Measurements from ENCODE around the gene UPK3A. TPM values are rescaled to one million over a fixed set of nuclear protein-coding genes. Genes with fewer than 3 reads are reported as not detected.

Gene UPK3A
- total RNA-seq, 6 experiments from 2014 or later, result not detected

GRCh38 chr22:45295492-45295891 lies 10.7 kb downstream of the UPK3A start:
- Mint-ChIP-seq H3K36me3 (ENCODE audit: low read depth) (no peaks in the 10 kb centered on the region), H3K4me1 (ENCODE audit: low read depth) (no peaks in the 10 kb centered on the region), H3K27ac (no peak overlapping the region), H3K9me3 (no peaks in the 10 kb centered on the region), H3K27me3 (ENCODE audit: insufficient read depth) (peaks cover 19% of the 10 kb centered on the region), H3K4me3 (no peak overlapping the region)
- TF ChIP-seq CTCF (IDR thresholded peaks at IDR 0.05), result no peak
- no peak for DNase-seq

- TF ChIP-seq CTCF (IDR thresholded peaks at IDR 0.05), result no peak
- Mint-ChIP-seq H3K4me1 (ENCODE audit: low read depth) (peaks cover 2% of the 10 kb centered on the region), H3K27me3 (ENCODE audit: insufficient read depth) (peaks cover 19% of the 10 kb centered on the region), H3K4me3 (no peak overlapping the region), H3K36me3 (ENCODE audit: low read depth) (no peaks in the 10 kb centered on the region), H3K9me3 (no peaks in the 10 kb centered on the region), H3K27ac (no peak overlapping the region)
- no peak for DNase-seq
Observed at GRCh38 chr22:45296628-45297297, 12.0 kb downstream of the UPK3A start.

- Mint-ChIP-seq H3K9me3 (no peaks in the 10 kb centered on the region), H3K36me3 (ENCODE audit: low read depth) (no peaks in the 10 kb centered on the region), H3K4me3 (no peak overlapping the region), H3K27ac (no peak overlapping the region), H3K4me1 (ENCODE audit: low read depth) (peaks cover 6% of the 10 kb centered on the region), H3K27me3 (ENCODE audit: insufficient read depth) (peaks cover 10% of the 10 kb centered on the region)
- TF ChIP-seq CTCF (IDR thresholded peaks at IDR 0.05), result no peak
- DNase-seq, result no peak
Observed at GRCh38 chr22:45298934-45299505, 14.3 kb downstream of the UPK3A start.

- no peak overlapping the region for H3K27ac Mint-ChIP-seq
- no peak overlapping the region for H3K4me3 Mint-ChIP-seq
- no peak for TF ChIP-seq CTCF (IDR thresholded peaks at IDR 0.05)
- H3K9me3 Mint-ChIP-seq, result no peaks in the 10 kb centered on the region
- DNase-seq, result no peak
- H3K4me1 Mint-ChIP-seq (ENCODE audit: low read depth), result peaks cover 13% of the 10 kb centered on the region
- H3K27me3 Mint-ChIP-seq (ENCODE audit: insufficient read depth), result peaks cover 7% of the 10 kb centered on the region
- no peaks in the 10 kb centered on the region for H3K36me3 Mint-ChIP-seq (ENCODE audit: low read depth)
Observed at GRCh38 chr22:45302751-45303150, 18.0 kb downstream of the UPK3A start.

- no peak overlapping the region for H3K4me3 Mint-ChIP-seq
- H3K4me1 Mint-ChIP-seq (ENCODE audit: low read depth), result peaks cover 13% of the 10 kb centered on the region
- H3K27me3 Mint-ChIP-seq (ENCODE audit: insufficient read depth), result peaks cover 7% of the 10 kb centered on the region
- no peak for TF ChIP-seq CTCF (IDR thresholded peaks at IDR 0.05)
- no peak overlapping the region for H3K27ac Mint-ChIP-seq
- H3K9me3 Mint-ChIP-seq, result no peaks in the 10 kb centered on the region
- no peak for DNase-seq
- no peaks in the 10 kb centered on the region for H3K36me3 Mint-ChIP-seq (ENCODE audit: low read depth)
Observed at GRCh38 chr22:45303181-45303580, 18.4 kb downstream of the UPK3A start.

All from HFFc6 (cell line).